Measurements from ENCODE around the gene ZNF416. TPM values are rescaled to one million over a fixed set of nuclear protein-coding genes. Genes with fewer than 3 reads are reported as not detected.
A peak's percentile ranks its signal among the peaks of the same experiment; 100 is the strongest.

Gene ZNF416
- total and polyA plus RNA-seq, 2 experiments from 2014 or later: 4.3 to 11.9 TPM

DNA sequence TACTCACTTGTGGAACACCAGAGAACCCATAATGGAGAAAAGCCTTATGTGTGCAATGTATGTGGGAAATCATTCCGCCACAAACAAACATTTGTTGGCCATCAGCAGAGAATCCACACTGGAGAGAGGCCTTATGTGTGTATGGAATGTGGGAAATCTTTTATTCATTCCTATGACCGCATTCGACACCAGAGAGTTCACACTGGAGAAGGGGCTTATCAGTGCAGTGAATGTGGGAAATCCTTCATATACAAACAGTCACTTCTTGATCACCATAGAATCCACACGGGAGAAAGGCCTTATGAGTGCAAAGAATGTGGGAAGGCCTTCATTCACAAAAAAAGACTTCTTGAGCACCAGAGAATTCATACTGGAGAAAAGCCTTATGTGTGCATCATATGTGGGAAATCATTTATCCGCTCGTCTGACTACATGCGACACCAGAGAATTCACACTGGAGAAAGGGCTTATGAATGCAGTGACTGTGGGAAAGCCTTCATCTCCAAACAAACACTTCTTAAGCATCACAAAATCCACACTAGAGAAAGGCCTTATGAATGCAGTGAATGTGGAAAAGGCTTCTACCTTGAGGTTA is 40.7 kb downstream of the ZNF416 start:
- peaks cover 64% of the 10 kb centered on the region for H3K36me3 ChIP-seq (ENCODE audit: insufficient read depth)
- H3K4me3 ChIP-seq: no peak overlapping the region
- no peak overlapping the region for H3K4me2 ChIP-seq
- no peak overlapping the region for H3K4me3 Mint-ChIP-seq
- H3K9me2 ChIP-seq (ENCODE audit: insufficient read depth): peaks cover 4% of the 10 kb centered on the region; the same call in 1 of the 2 replicates
- H3K27me3 ChIP-seq (ENCODE audit: insufficient read depth): no peaks in the 10 kb centered on the region
- DNase-seq (ENCODE audit: low spot score) (no peak), ATAC-seq (no peak)
- H2AFZ ChIP-seq: no peak overlapping the region
- H3K9me3 Mint-ChIP-seq: peaks cover 72% of the 10 kb centered on the region
- H3F3A ChIP-seq (replicated peaks; ENCODE audit: low read depth): no peaks in the 10 kb centered on the region
- H3K27ac Mint-ChIP-seq: no peak overlapping the region
- H3K27ac ChIP-seq (ENCODE audit: low read depth): no peak overlapping the region
- TF ChIP-seq, protein P1, sequence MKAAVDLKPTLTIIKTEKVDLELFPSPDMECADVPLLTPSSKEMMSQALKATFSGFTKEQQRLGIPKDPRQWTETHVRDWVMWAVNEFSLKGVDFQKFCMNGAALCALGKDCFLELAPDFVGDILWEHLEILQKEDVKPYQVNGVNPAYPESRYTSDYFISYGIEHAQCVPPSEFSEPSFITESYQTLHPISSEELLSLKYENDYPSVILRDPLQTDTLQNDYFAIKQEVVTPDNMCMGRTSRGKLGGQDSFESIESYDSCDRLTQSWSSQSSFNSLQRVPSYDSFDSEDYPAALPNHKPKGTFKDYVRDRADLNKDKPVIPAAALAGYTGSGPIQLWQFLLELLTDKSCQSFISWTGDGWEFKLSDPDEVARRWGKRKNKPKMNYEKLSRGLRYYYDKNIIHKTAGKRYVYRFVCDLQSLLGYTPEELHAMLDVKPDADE (IDR thresholded peaks at IDR 0.05): no peak
- TF ChIP-seq ZNF114 (CRISPR knock-in tag; IDR thresholded peaks at IDR 0.05): no peak
- H3K4me1 Mint-ChIP-seq: no peaks in the 10 kb centered on the region
- H3K79me2 ChIP-seq (replicated peaks; ENCODE audit: insufficient read depth): peaks cover 15% of the 10 kb centered on the region
- H4K20me1 ChIP-seq (replicated peaks; ENCODE audit: insufficient read depth): no peaks in the 10 kb centered on the region
- H3K27me3 Mint-ChIP-seq (ENCODE audit: insufficient read depth, low read depth, poor library complexity): peaks cover 5% of the 10 kb centered on the region
- H3K4me1 ChIP-seq (ENCODE audit: insufficient read depth): no peaks in the 10 kb centered on the region
- peaks cover 100% of the 10 kb centered on the region for H3K36me3 Mint-ChIP-seq (ENCODE audit: low read depth)

DNA sequence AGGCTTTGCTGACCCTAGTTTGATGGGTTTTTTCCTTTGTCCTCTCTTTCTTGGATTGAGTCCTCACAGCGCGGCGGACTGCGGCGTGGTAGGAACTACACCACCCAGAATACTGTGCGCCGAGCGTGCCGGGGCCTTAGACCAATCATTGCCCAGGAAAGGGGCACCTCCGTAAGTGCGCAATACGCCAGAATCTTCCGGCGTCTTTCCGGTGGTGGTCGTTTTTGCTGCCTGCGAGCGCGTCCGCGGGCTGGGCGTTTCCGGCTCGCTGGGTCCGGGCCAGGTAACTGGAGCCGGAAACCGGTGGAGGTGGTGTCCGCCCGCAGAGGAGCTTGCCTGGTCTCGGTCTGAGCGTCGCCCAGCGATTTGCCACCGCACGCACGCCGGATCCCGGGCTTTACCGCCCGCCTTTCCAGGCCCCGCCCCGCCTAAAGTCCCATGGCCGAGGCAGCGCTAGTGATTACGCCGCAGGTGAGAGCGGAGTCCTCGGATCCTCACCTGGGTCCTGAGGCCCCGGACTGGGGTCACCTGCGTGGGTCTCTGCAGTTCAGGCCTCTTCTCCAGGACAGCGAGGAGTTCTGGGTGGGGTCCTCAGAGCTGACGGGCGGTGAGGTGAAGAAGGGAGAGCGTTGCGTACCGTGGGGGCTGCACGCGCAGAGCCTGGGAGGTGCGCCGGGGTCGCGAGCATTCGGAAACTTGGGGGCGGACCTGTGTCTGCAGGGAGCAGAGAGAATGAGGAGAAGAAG is 51.4 kb downstream of the ZNF416 start, which contains the start of gene ZNF549:
Gene ZNF549 (plus strand): TSS at position 221 of the 746 bp plus-strand sequence. CDS start 218 bp downstream, at position 439.
- peak within 1 kb of the TSS; percentile 92 for H3K27ac Mint-ChIP-seq
- H3K4me3 Mint-ChIP-seq: peak within 1 kb of the TSS; percentile 93
- H3K9me3 Mint-ChIP-seq: no peaks in the 10 kb centered on the region; the same call in 1 of the 3 replicates
- Histone ChIP-seq H3K79me2 (replicated peaks; ENCODE audit: insufficient read depth) (peaks cover 44% of the 10 kb centered on the region), H3K27me3 (ENCODE audit: insufficient read depth) (no peaks in the 10 kb centered on the region), H4K20me1 (replicated peaks; ENCODE audit: insufficient read depth) (no peaks in the 10 kb centered on the region; the same call in 1 of the 2 replicates), H3F3A (replicated peaks; ENCODE audit: low read depth) (peaks cover 8% of the 10 kb centered on the region; the same call in 1 of the 2 replicates), H3K4me3 (peak within 1 kb of the TSS; percentile 96), H3K36me3 (ENCODE audit: insufficient read depth) (no peaks in the 10 kb centered on the region), H3K4me2 (peak within 1 kb of the TSS; percentile 99), H2AFZ (peak within 1 kb of the TSS; percentile 98), H3K9me2 (ENCODE audit: insufficient read depth) (peaks cover 5% of the 10 kb centered on the region; the same call in 1 of the 2 replicates), H3K27ac (ENCODE audit: low read depth) (peak within 1 kb of the TSS; percentile 96), H3K4me1 (ENCODE audit: insufficient read depth) (peaks cover 9% of the 10 kb centered on the region)
- TF ChIP-seq, protein P1 (IDR thresholded peaks at IDR 0.05): peak; percentile 93
- TF ChIP-seq CREB1 (CRISPR knock-in tag; IDR thresholded peaks at IDR 0.05; ENCODE audit: low read depth) (peak; percentile 86), POLR2AphosphoS5 (IDR thresholded peaks at IDR 0.05; ENCODE audit: low read depth) (peak; percentile 75)
- TF ChIP-seq, protein P2, sequence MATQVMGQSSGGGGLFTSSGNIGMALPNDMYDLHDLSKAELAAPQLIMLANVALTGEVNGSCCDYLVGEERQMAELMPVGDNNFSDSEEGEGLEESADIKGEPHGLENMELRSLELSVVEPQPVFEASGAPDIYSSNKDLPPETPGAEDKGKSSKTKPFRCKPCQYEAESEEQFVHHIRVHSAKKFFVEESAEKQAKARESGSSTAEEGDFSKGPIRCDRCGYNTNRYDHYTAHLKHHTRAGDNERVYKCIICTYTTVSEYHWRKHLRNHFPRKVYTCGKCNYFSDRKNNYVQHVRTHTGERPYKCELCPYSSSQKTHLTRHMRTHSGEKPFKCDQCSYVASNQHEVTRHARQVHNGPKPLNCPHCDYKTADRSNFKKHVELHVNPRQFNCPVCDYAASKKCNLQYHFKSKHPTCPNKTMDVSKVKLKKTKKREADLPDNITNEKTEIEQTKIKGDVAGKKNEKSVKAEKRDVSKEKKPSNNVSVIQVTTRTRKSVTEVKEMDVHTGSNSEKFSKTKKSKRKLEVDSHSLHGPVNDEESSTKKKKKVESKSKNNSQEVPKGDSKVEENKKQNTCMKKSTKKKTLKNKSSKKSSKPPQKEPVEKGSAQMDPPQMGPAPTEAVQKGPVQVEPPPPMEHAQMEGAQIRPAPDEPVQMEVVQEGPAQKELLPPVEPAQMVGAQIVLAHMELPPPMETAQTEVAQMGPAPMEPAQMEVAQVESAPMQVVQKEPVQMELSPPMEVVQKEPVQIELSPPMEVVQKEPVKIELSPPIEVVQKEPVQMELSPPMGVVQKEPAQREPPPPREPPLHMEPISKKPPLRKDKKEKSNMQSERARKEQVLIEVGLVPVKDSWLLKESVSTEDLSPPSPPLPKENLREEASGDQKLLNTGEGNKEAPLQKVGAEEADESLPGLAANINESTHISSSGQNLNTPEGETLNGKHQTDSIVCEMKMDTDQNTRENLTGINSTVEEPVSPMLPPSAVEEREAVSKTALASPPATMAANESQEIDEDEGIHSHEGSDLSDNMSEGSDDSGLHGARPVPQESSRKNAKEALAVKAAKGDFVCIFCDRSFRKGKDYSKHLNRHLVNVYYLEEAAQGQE (IDR thresholded peaks at IDR 0.05; ENCODE audit: unreplicated experiment): no peak
- ATAC-seq (peak; percentile 98), DNase-seq (ENCODE audit: low spot score) (peak; percentile 99)
- H3K36me3 Mint-ChIP-seq (ENCODE audit: low read depth): peaks cover 22% of the 10 kb centered on the region
- H3K4me1 Mint-ChIP-seq: peaks cover 6% of the 10 kb centered on the region
- H3K27me3 Mint-ChIP-seq (ENCODE audit: insufficient read depth, low read depth, poor library complexity): peaks cover 10% of the 10 kb centered on the region

Other genes with a start within 250 kb of the ZNF416 start
- 10.1 and 12.4 TPM in 2 replicates for gene ZNF304, start 227.6 kb downstream of the ZNF416 start, total RNA-seq (2014; rRNA removed; shearing (Covaris generic))
- 2.7 and 3.5 TPM in 2 replicates for gene ZNF304, start 227.6 kb downstream of the ZNF416 start, polyA plus RNA-seq (2016; fragmentation: Nextera tagmentation; extraction: Ambion mirVana)
- 17.1 and 24.1 TPM in 2 replicates for gene TRAPPC2B, start 215.4 kb downstream of the ZNF416 start, total RNA-seq (2014; rRNA removed; shearing (Covaris generic))
- 55.2 and 60.5 TPM in 2 replicates for gene TRAPPC2B, start 215.4 kb downstream of the ZNF416 start, polyA plus RNA-seq (2016; fragmentation: Nextera tagmentation; extraction: Ambion mirVana)
- 4.9 and 5.1 TPM in 2 replicates for gene ZNF547, start 215.4 kb downstream of the ZNF416 start, total RNA-seq (2014; rRNA removed; shearing (Covaris generic))
- gene ZNF547, start 215.4 kb downstream of the ZNF416 start, polyA plus RNA-seq (2016; fragmentation: Nextera tagmentation; extraction: Ambion mirVana): 0.71 and 1.1 TPM in 2 replicates
- 7.4 and 9.8 TPM in 2 replicates for gene ZNF548, start 189.1 kb downstream of the ZNF416 start, total RNA-seq (2014; rRNA removed; shearing (Covaris generic))
- gene ZNF548, start 189.1 kb downstream of the ZNF416 start, polyA plus RNA-seq (2016; fragmentation: Nextera tagmentation; extraction: Ambion mirVana): 1.9 and 2.4 TPM in 2 replicates
- 10.7 and 15.0 TPM in 2 replicates for gene ZNF17, start 167.8 kb downstream of the ZNF416 start, total RNA-seq (2014; rRNA removed; shearing (Covaris generic))
- 1.1 and 2.6 TPM in 2 replicates for gene ZNF17, start 167.8 kb downstream of the ZNF416 start, polyA plus RNA-seq (2016; fragmentation: Nextera tagmentation; extraction: Ambion mirVana)
- 19.5 and 26.4 TPM in 2 replicates for gene ZNF749, start 143.6 kb downstream of the ZNF416 start, total RNA-seq (2014; rRNA removed; shearing (Covaris generic))
- 30.1 and 30.9 TPM in 2 replicates for gene ZNF749, start 143.6 kb downstream of the ZNF416 start, polyA plus RNA-seq (2016; fragmentation: Nextera tagmentation; extraction: Ambion mirVana)
- 1.5 and 2.7 TPM in 2 replicates for gene VN1R1, start 121.8 kb downstream of the ZNF416 start, total RNA-seq (2014; rRNA removed; shearing (Covaris generic))
- 0.54 and 1.2 TPM in 2 replicates for gene VN1R1, start 121.8 kb downstream of the ZNF416 start, polyA plus RNA-seq (2016; fragmentation: Nextera tagmentation; extraction: Ambion mirVana)
- 27.7 and 28.0 TPM in 2 replicates for gene ZNF772, start 101.3 kb downstream of the ZNF416 start, total RNA-seq (2014; rRNA removed; shearing (Covaris generic))
- gene ZNF772, start 101.3 kb downstream of the ZNF416 start, polyA plus RNA-seq (2016; fragmentation: Nextera tagmentation; extraction: Ambion mirVana): 2.5 and 3.5 TPM in 2 replicates
- 11.0 and 22.4 TPM in 2 replicates for gene ZNF419, start 91.2 kb downstream of the ZNF416 start, total RNA-seq (2014; rRNA removed; shearing (Covaris generic))
- gene ZNF419, start 91.2 kb downstream of the ZNF416 start, polyA plus RNA-seq (2016; fragmentation: Nextera tagmentation; extraction: Ambion mirVana): 4.7 and 5.4 TPM in 2 replicates
- 3.8 and 12.9 TPM in 2 replicates for gene ZNF773, start 79.0 kb downstream of the ZNF416 start, total RNA-seq (2014; rRNA removed; shearing (Covaris generic))
- 4.1 and 4.2 TPM in 2 replicates for gene ZNF773, start 79.0 kb downstream of the ZNF416 start, polyA plus RNA-seq (2016; fragmentation: Nextera tagmentation; extraction: Ambion mirVana)
- gene ZNF549, start 51.6 kb downstream of the ZNF416 start, total RNA-seq (2014; rRNA removed; shearing (Covaris generic)): 10.2 and 11.6 TPM in 2 replicates
- 3.5 and 4.3 TPM in 2 replicates for gene ZNF549, start 51.6 kb downstream of the ZNF416 start, polyA plus RNA-seq (2016; fragmentation: Nextera tagmentation; extraction: Ambion mirVana)
- gene ZNF550, start 19.0 kb downstream of the ZNF416 start, total RNA-seq (2014; rRNA removed; shearing (Covaris generic)): 13.1 and 14.7 TPM in 2 replicates
- gene ZNF550, start 19.0 kb downstream of the ZNF416 start, polyA plus RNA-seq (2016; fragmentation: Nextera tagmentation; extraction: Ambion mirVana): 4.6 and 5.7 TPM in 2 replicates
- 33.9 and 40.5 TPM in 2 replicates for gene ZIK1, start 5.2 kb upstream of the ZNF416 start, total RNA-seq (2014; rRNA removed; shearing (Covaris generic))
- gene ZIK1, start 5.2 kb upstream of the ZNF416 start, polyA plus RNA-seq (2016; fragmentation: Nextera tagmentation; extraction: Ambion mirVana): 7.7 and 10.3 TPM in 2 replicates
- 8.4 and 11.2 TPM in 2 replicates for gene ZNF530, start 21.0 kb upstream of the ZNF416 start, total RNA-seq (2014; rRNA removed; shearing (Covaris generic))
- gene ZNF530, start 21.0 kb upstream of the ZNF416 start, polyA plus RNA-seq (2016; fragmentation: Nextera tagmentation; extraction: Ambion mirVana): 3.3 and 4.4 TPM in 2 replicates
- gene ZNF134, start 35.3 kb upstream of the ZNF416 start, total RNA-seq (2014; rRNA removed; shearing (Covaris generic)): 55.7 and 79.6 TPM in 2 replicates
- 13.1 and 14.6 TPM in 2 replicates for gene ZNF134, start 35.3 kb upstream of the ZNF416 start, polyA plus RNA-seq (2016; fragmentation: Nextera tagmentation; extraction: Ambion mirVana)
- 13.8 and 14.2 TPM in 2 replicates for gene ZNF211, start 54.3 kb upstream of the ZNF416 start, total RNA-seq (2014; rRNA removed; shearing (Covaris generic))
- gene ZNF211, start 54.3 kb upstream of the ZNF416 start, polyA plus RNA-seq (2016; fragmentation: Nextera tagmentation; extraction: Ambion mirVana): 5.3 and 9.7 TPM in 2 replicates
- gene ZSCAN4, start 90.0 kb upstream of the ZNF416 start, total RNA-seq (2014; rRNA removed; shearing (Covaris generic)): not detected in 2 replicates
- gene ZSCAN4, start 90.0 kb upstream of the ZNF416 start, polyA plus RNA-seq (2016; fragmentation: Nextera tagmentation; extraction: Ambion mirVana): not detected in 2 replicates
- gene ZNF551, start 103.1 kb upstream of the ZNF416 start, total RNA-seq (2014; rRNA removed; shearing (Covaris generic)): 45.7 and 51.4 TPM in 2 replicates
- 7.8 and 8.2 TPM in 2 replicates for gene ZNF551, start 103.1 kb upstream of the ZNF416 start, polyA plus RNA-seq (2016; fragmentation: Nextera tagmentation; extraction: Ambion mirVana)
- 7.3 and 10.1 TPM in 2 replicates for gene ZNF154, start 130.3 kb upstream of the ZNF416 start, total RNA-seq (2014; rRNA removed; shearing (Covaris generic))
- 4.4 and 5.1 TPM in 2 replicates for gene ZNF154, start 130.3 kb upstream of the ZNF416 start, polyA plus RNA-seq (2016; fragmentation: Nextera tagmentation; extraction: Ambion mirVana)
- gene ZNF671, start 148.7 kb upstream of the ZNF416 start, total RNA-seq (2014; rRNA removed; shearing (Covaris generic)): 6.6 and 6.7 TPM in 2 replicates
- 2.9 and 3.3 TPM in 2 replicates for gene ZNF671, start 148.7 kb upstream of the ZNF416 start, polyA plus RNA-seq (2016; fragmentation: Nextera tagmentation; extraction: Ambion mirVana)
- gene ZNF776, start 167.9 kb upstream of the ZNF416 start, total RNA-seq (2014; rRNA removed; shearing (Covaris generic)): 19.4 and 22.6 TPM in 2 replicates
- 4.7 and 5.9 TPM in 2 replicates for gene ZNF776, start 167.9 kb upstream of the ZNF416 start, polyA plus RNA-seq (2016; fragmentation: Nextera tagmentation; extraction: Ambion mirVana)
- 12.5 and 16.9 TPM in 2 replicates for gene ZNF586, start 190.8 kb upstream of the ZNF416 start, total RNA-seq (2014; rRNA removed; shearing (Covaris generic))
- gene ZNF586, start 190.8 kb upstream of the ZNF416 start, polyA plus RNA-seq (2016; fragmentation: Nextera tagmentation; extraction: Ambion mirVana): 5.2 and 7.2 TPM in 2 replicates
- 15.7 and 18.9 TPM in 2 replicates for gene ZNF552, start 236.0 kb upstream of the ZNF416 start, total RNA-seq (2014; rRNA removed; shearing (Covaris generic))
- 7.7 and 11.7 TPM in 2 replicates for gene ZNF552, start 236.0 kb upstream of the ZNF416 start, polyA plus RNA-seq (2016; fragmentation: Nextera tagmentation; extraction: Ambion mirVana)